ENCODE data around the gene CYB561. TPM values are rescaled to one million over a fixed set of nuclear protein-coding genes. Genes with fewer than 3 reads are reported as not detected.

The CYB561 gene
- total and polyA plus RNA-seq, 2 experiments from 2014 or later: 15.9 to 19.1 TPM

DNA sequence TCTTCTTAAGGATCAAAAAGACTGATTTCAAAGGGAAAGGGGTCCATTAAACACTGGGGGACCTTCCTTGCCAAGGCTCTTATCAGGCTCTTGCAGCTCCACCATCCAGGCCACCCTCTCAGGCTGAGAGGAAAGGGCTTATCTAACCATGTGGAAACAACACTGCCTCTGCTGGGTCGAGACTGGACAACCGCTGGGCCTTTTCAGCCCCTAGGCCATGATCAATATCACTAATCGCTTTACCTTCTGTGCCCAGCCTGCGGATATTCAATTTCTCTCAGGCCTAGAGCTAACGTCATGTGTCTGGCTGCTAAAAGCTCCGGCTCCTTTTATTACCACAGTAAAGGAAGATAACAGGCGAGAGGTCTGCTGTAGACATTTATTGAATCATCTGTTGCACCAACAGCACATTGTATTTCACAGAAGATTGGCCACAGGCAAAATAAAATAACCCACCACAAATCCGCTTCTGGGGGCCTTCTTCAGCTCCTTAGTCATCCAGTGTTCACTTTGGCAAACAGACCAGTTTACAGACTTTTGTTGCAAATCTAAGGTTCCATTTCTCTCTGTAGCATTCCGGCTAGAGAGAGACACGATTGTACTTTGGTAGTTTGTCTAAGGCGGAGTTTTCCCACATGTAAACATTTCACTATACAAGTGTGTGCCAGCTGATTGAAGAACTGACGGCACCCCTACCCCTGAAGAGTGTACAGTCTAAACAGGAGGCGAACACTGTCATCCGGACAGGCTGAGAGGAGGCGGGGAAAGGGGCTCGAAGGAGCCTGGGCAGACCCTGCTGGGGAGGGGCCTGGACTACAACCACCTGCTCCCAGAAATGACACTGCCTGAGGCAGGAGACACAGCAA, 13.9 kb downstream of the CYB561 start:
- 89 to 91% methylated on average over 16 of the region's 16 CpGs for WGBS, 2 experiments (ENCODE audit: low coverage in 1 of 2, low lambda C conversion rate in 2 of 2, missing lambda C conversion rate in 2 of 2)

DNA sequence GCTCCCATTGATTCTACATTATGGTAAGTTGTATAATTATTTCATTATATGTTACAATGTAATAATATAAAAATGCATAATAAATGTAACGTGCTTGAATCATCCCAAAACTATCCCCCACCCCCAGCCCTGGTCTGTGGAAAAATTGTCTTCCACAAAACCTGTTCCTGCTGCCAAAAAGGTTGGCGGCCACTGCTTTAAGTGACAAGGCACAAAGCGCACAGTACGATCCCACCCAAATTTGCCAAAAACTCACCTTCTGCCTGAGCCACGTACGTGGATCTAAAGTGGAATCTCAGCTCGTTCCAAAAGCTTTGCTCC, 14.5 kb downstream of the CYB561 start:
- no peaks in the 10 kb centered on the region for H3K9me2 ChIP-seq (ENCODE audit: insufficient read depth)
- DNase-seq: no peak
- no peak overlapping the region for H3K4me2 ChIP-seq (ENCODE audit: unreplicated experiment)
- H3K4me1 ChIP-seq (ENCODE audit: insufficient read depth): peaks cover 22% of the 10 kb centered on the region
- no peaks in the 10 kb centered on the region for H4K20me1 ChIP-seq (ENCODE audit: insufficient read depth)
- no peak overlapping the region for H3K9ac ChIP-seq
- no peaks in the 10 kb centered on the region for H3K79me2 ChIP-seq (ENCODE audit: insufficient read depth)
- H3K9me3 ChIP-seq (ENCODE audit: low read depth): no peaks in the 10 kb centered on the region
- no peak overlapping the region for H2AFZ ChIP-seq
- H3K27ac ChIP-seq: no peak overlapping the region
- no peaks in the 10 kb centered on the region for H3K36me3 ChIP-seq (ENCODE audit: low read depth)
- in situ Hi-C loops (cut with MboI): no loop called here
- no peaks in the 10 kb centered on the region for H3K27me3 ChIP-seq (replicated peaks; ENCODE audit: insufficient read depth)
- no peak overlapping the region for H3K4me3 ChIP-seq
- TF ChIP-seq EZH2phosphoT487 (IDR thresholded peaks at IDR 0.05; ENCODE audit: insufficient read depth, low read depth) (no peak), EZH2 (IDR thresholded peaks at IDR 0.05; ENCODE audit: insufficient read depth, poor library complexity, severe bottlenecking) (no peak)
- peaks cover 27% of the 10 kb centered on the region for H3F3A ChIP-seq (ENCODE audit: insufficient read depth)
- WGBS, 2 experiments (ENCODE audit: low coverage in 1 of 2, low lambda C conversion rate in 2 of 2, missing lambda C conversion rate in 2 of 2): 92 to 96% methylated on average over 7 of the region's 7 CpGs

More for the DNA sequence above, 13.9 kb downstream of the CYB561 start:
- TF ChIP-seq EZH2phosphoT487 (IDR thresholded peaks at IDR 0.05; ENCODE audit: insufficient read depth, low read depth): no peak
- no peak for TF ChIP-seq EZH2 (IDR thresholded peaks at IDR 0.05; ENCODE audit: insufficient read depth, poor library complexity, severe bottlenecking)
- peak overlapping the region; percentile 29 for H3K4me2 ChIP-seq (ENCODE audit: unreplicated experiment)
- no peaks in the 10 kb centered on the region for H3K27me3 ChIP-seq (replicated peaks; ENCODE audit: insufficient read depth)
- peak overlapping the region; percentile 86 for H3K9ac ChIP-seq
- in situ Hi-C loops (cut with MboI): no loop called here
- peak; percentile 20 for DNase-seq
- H3K9me2 ChIP-seq (ENCODE audit: insufficient read depth): no peaks in the 10 kb centered on the region
- H3K4me1 ChIP-seq (ENCODE audit: insufficient read depth): peaks cover 22% of the 10 kb centered on the region
- no peak overlapping the region for H2AFZ ChIP-seq
- H4K20me1 ChIP-seq (ENCODE audit: insufficient read depth): no peaks in the 10 kb centered on the region
- no peaks in the 10 kb centered on the region for H3K9me3 ChIP-seq (ENCODE audit: low read depth)
- H3K27ac ChIP-seq: peak overlapping the region; percentile 98
- H3F3A ChIP-seq (ENCODE audit: insufficient read depth): peaks cover 21% of the 10 kb centered on the region
- no peaks in the 10 kb centered on the region for H3K36me3 ChIP-seq (ENCODE audit: low read depth)
- H3K79me2 ChIP-seq (ENCODE audit: insufficient read depth): no peaks in the 10 kb centered on the region
- no peak overlapping the region for H3K4me3 ChIP-seq

DNA sequence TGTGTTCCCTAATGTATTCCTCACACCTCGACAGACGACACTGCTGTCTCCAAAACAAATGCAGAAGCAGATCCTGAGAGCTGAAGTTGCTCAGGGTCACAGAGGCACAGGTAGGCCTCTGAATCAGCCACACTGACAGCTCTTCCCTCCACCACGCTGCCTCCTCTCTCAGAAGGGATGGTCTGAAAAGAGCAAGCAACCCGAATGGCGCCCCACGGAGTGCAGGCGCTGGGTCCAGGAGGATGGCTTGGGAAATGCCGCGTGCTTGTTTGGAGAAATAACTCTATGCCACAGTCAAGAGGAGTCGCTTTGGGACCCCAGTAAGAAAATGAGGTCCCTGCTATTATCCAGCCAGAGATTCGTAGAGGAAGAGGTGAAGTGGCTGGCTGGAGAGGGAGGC, 15.9 kb downstream of the CYB561 start:
- in situ Hi-C loops (cut with MboI): no loop called here
- Histone ChIP-seq H3K4me2 (ENCODE audit: unreplicated experiment) (no peak overlapping the region), H3K79me2 (ENCODE audit: insufficient read depth) (no peaks in the 10 kb centered on the region), H3K27me3 (replicated peaks; ENCODE audit: insufficient read depth) (no peaks in the 10 kb centered on the region), H3K4me1 (ENCODE audit: insufficient read depth) (peaks cover 22% of the 10 kb centered on the region), H2AFZ (no peak overlapping the region), H3K9me2 (ENCODE audit: insufficient read depth) (no peaks in the 10 kb centered on the region), H3K9me3 (ENCODE audit: low read depth) (no peaks in the 10 kb centered on the region), H3F3A (ENCODE audit: insufficient read depth) (peaks cover 29% of the 10 kb centered on the region), H3K36me3 (ENCODE audit: low read depth) (no peaks in the 10 kb centered on the region), H4K20me1 (ENCODE audit: insufficient read depth) (no peaks in the 10 kb centered on the region), H3K4me3 (no peak overlapping the region), H3K9ac (no peak overlapping the region), H3K27ac (no peak overlapping the region)
- TF ChIP-seq EZH2phosphoT487 (IDR thresholded peaks at IDR 0.05; ENCODE audit: insufficient read depth, low read depth): no peak
- TF ChIP-seq EZH2 (IDR thresholded peaks at IDR 0.05; ENCODE audit: insufficient read depth, poor library complexity, severe bottlenecking): no peak
- 94 to 98% methylated on average over 11 of the region's 11 CpGs for WGBS, 2 experiments (ENCODE audit: low coverage in 1 of 2, low lambda C conversion rate in 2 of 2, missing lambda C conversion rate in 2 of 2)
- DNase-seq: no peak

DNA sequence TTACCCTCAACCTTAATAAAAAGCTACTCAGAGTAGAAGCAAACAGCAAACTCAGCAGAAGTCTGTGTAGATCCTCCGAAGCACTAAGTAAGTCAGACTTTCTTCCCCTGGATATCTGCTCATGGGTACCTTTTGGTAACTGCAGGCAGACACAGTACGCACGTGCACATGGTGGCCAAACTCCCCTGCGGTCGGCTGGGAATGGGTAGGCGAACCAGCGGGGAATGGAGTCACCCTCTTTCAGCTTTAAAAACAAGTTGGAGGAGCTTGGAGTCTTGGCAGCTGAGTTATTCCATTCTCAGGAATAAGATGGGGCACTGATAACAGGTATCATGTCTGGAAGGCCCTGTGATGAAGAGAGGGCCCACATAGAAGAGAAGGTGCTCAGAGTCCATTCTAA, 16.3 kb downstream of the CYB561 start:
- TF ChIP-seq EZH2 (IDR thresholded peaks at IDR 0.05; ENCODE audit: insufficient read depth, poor library complexity, severe bottlenecking) (no peak), EZH2phosphoT487 (IDR thresholded peaks at IDR 0.05; ENCODE audit: insufficient read depth, low read depth) (no peak)
- no peak for DNase-seq
- peaks cover 22% of the 10 kb centered on the region for H3K4me1 ChIP-seq (ENCODE audit: insufficient read depth)
- no peaks in the 10 kb centered on the region for H3K79me2 ChIP-seq (ENCODE audit: insufficient read depth)
- H3F3A ChIP-seq (ENCODE audit: insufficient read depth): peaks cover 34% of the 10 kb centered on the region
- no peaks in the 10 kb centered on the region for H3K27me3 ChIP-seq (replicated peaks; ENCODE audit: insufficient read depth)
- no peaks in the 10 kb centered on the region for H4K20me1 ChIP-seq (ENCODE audit: insufficient read depth)
- H3K4me2 ChIP-seq (ENCODE audit: unreplicated experiment): no peak overlapping the region
- H3K9me2 ChIP-seq (ENCODE audit: insufficient read depth): no peaks in the 10 kb centered on the region
- H3K9me3 ChIP-seq (ENCODE audit: low read depth): no peaks in the 10 kb centered on the region
- no peaks in the 10 kb centered on the region for H3K36me3 ChIP-seq (ENCODE audit: low read depth)
- no peak overlapping the region for H3K4me3 ChIP-seq
- in situ Hi-C loops (cut with MboI): no loop called here
- 80 to 81% methylated on average over 7 of the region's 7 CpGs for WGBS, 2 experiments (ENCODE audit: low coverage in 1 of 2, low lambda C conversion rate in 2 of 2, missing lambda C conversion rate in 2 of 2)
- no peak overlapping the region for H3K27ac ChIP-seq
- no peak overlapping the region for H3K9ac ChIP-seq
- no peak overlapping the region for H2AFZ ChIP-seq

Measured in GM23248 (cell line).